ENCODE data around the gene SAMHD1.

DNA sequence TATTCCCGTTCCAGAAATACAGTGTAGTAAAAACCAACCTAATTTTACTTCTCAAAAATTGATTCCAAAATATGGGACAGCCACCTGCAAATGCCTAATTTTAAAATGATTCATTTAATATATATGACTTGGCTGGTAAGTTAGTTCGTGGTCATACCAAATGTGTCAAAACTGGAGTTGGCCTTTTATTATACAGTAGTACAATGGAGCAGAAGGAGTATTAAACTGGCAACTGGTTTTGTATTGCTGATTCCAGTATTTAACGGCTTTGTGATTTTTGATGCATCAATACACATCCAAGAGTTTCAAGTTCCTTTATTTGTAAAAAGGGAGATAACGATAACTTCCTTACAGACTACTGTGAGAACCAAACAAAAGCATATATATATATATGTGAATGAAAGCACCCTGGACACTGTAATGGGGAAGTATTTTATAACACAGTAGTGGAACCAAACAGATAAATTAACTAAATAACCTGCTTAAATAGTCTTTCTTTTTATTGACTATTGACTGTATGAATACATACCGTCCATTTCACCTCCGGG lies 24.8 kb downstream of the SAMHD1 start:
- TF ChIP-seq POLR2A (IDR thresholded peaks at IDR 0.05): no peak
- TF ChIP-seq, protein P1, sequence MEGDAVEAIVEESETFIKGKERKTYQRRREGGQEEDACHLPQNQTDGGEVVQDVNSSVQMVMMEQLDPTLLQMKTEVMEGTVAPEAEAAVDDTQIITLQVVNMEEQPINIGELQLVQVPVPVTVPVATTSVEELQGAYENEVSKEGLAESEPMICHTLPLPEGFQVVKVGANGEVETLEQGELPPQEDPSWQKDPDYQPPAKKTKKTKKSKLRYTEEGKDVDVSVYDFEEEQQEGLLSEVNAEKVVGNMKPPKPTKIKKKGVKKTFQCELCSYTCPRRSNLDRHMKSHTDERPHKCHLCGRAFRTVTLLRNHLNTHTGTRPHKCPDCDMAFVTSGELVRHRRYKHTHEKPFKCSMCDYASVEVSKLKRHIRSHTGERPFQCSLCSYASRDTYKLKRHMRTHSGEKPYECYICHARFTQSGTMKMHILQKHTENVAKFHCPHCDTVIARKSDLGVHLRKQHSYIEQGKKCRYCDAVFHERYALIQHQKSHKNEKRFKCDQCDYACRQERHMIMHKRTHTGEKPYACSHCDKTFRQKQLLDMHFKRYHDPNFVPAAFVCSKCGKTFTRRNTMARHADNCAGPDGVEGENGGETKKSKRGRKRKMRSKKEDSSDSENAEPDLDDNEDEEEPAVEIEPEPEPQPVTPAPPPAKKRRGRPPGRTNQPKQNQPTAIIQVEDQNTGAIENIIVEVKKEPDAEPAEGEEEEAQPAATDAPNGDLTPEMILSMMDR (IDR thresholded peaks at IDR 0.05): no peak
